HCT116 (cell line): ENCODE results near the gene CAPS.

Source experiments
- EGR1 ChIP-seq: IDR thresholded peaks from 2 replicates; pipeline ENCODE4 v1.6.1; 2012; ENCODE audit warnings: low read depth
- EZH2 ChIP-seq: fragments of 200-600 bp; sonication (generic); IDR thresholded peaks from 2 replicates; pipeline ENCODE4 v1.6.1; 2017; ENCODE audit warnings: antibody characterized with exemption, mixed run types
- EZH2phosphoT487 ChIP-seq: fragments of 200-600 bp; IDR thresholded peaks from 2 replicates; pipeline ENCODE4 v1.6.1; 2018; ENCODE audit warnings: antibody characterized with exemption, borderline replicate concordance
- POLR2A ChIP-seq: IDR thresholded peaks from 2 replicates; pipeline ENCODE4 v1.7.0; 2011; ENCODE audit warnings: borderline replicate concordance; ENCODE audit not compliant: insufficient read depth, insufficient read length; ENCODE audit errors: extremely low read depth
- RAD21 ChIP-seq: IDR thresholded peaks from 2 replicates; pipeline ENCODE4 v1.6.1; 2012; ENCODE audit warnings: low read depth, mild to moderate bottlenecking
- SIN3A ChIP-seq: IDR thresholded peaks from 2 replicates; pipeline ENCODE4 v1.6.1; 2012; ENCODE audit warnings: low read depth
- YY1 ChIP-seq: IDR thresholded peaks from 2 replicates; pipeline ENCODE4 v1.6.1; 2011; ENCODE audit warnings: low read length, low read depth, moderate library complexity, mild to moderate bottlenecking; ENCODE audit not compliant: insufficient replicate concordance; ENCODE audit errors: extremely low read depth
- ZNF274 ChIP-seq: fragments of 200-500 bp; sonication (Bioruptor generic); IDR thresholded peaks from 2 replicates; pipeline ENCODE4 v1.6.1; 2014; ENCODE audit warnings: mild to moderate bottlenecking, low read depth, low read length, inconsistent platforms
- TF ChIP-seq, protein P1 (sequence below), 3 experiments: fragments of 200-600 bp in 1 of 3; sonication (generic) in 1 of 3; IDR thresholded peaks in 2 of 3; conservative IDR thresholded peaks in 1 of 3; 2 replicates each; pipeline ENCODE4 v1.5.1; 2012 to 2017; ENCODE audit warnings: low read depth in 2 of 3, low read length in 2 of 3, antibody characterized with exemption in 1 of 3, borderline replicate concordance in 1 of 3, control low read depth in 1 of 3, mild to moderate bottlenecking in 1 of 3, mixed read lengths in 1 of 3, mixed run types in 1 of 3, moderate library complexity in 1 of 3; ENCODE audit not compliant: insufficient read depth in 1 of 3
- TF ChIP-seq, protein P2 (sequence below): IDR thresholded peaks from 2 replicates; pipeline ENCODE4 v1.6.1; 2011; ENCODE audit warnings: mild to moderate bottlenecking, low read length, moderate library complexity; ENCODE audit not compliant: insufficient replicate concordance; ENCODE audit errors: extremely low read depth
- TF ChIP-seq, protein P3 (sequence below): IDR thresholded peaks from 2 replicates; pipeline ENCODE4 v1.6.1; 2012

DNA sequence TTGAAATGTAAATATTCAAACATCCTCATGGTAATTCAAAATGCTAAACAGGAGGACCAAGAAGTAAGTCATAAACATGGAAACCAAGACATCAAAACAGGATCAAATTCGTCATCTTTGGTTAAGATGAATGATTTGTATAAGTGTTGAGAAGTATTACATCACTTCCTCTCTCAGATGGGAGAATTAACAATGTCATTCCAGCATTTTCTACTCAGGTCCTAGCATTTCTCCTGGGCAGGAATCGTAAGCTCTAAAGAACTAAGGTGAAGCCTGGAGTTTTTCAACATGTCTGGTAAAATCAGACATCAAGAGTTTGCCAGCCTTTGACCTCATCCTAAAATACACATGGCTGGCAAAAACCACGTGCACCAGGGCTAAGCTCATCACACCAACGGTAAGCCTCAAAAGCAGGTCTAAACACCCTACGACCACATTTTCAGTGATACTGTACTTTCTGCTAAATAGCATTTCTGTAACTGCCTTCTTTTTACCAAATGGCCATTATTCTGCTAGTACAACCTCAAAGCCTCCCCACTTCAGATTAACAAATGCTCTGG, 39.1 kb downstream of the CAPS start:
- TF ChIP-seq EZH2phosphoT487 (no peak), EGR1 (no peak), POLR2A (no peak), EZH2 (no peak), YY1 (no peak), SIN3A (no peak), RAD21 (no peak), ZNF274 (no peak)
- TF ChIP-seq, protein P1, sequence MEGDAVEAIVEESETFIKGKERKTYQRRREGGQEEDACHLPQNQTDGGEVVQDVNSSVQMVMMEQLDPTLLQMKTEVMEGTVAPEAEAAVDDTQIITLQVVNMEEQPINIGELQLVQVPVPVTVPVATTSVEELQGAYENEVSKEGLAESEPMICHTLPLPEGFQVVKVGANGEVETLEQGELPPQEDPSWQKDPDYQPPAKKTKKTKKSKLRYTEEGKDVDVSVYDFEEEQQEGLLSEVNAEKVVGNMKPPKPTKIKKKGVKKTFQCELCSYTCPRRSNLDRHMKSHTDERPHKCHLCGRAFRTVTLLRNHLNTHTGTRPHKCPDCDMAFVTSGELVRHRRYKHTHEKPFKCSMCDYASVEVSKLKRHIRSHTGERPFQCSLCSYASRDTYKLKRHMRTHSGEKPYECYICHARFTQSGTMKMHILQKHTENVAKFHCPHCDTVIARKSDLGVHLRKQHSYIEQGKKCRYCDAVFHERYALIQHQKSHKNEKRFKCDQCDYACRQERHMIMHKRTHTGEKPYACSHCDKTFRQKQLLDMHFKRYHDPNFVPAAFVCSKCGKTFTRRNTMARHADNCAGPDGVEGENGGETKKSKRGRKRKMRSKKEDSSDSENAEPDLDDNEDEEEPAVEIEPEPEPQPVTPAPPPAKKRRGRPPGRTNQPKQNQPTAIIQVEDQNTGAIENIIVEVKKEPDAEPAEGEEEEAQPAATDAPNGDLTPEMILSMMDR (IDR thresholded peaks at IDR 0.05 in 2 of 3, conservative IDR thresholded peaks at IDR 0.05 in 1 of 3; ENCODE audit: borderline replicate concordance in 1 of 3, insufficient read depth in 1 of 3, low read depth in 2 of 3, low read length in 2 of 3) = no peak
- TF ChIP-seq, protein P2, sequence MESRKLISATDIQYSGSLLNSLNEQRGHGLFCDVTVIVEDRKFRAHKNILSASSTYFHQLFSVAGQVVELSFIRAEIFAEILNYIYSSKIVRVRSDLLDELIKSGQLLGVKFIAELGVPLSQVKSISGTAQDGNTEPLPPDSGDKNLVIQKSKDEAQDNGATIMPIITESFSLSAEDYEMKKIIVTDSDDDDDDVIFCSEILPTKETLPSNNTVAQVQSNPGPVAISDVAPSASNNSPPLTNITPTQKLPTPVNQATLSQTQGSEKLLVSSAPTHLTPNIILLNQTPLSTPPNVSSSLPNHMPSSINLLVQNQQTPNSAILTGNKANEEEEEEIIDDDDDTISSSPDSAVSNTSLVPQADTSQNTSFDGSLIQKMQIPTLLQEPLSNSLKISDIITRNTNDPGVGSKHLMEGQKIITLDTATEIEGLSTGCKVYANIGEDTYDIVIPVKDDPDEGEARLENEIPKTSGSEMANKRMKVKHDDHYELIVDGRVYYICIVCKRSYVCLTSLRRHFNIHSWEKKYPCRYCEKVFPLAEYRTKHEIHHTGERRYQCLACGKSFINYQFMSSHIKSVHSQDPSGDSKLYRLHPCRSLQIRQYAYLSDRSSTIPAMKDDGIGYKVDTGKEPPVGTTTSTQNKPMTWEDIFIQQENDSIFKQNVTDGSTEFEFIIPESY = no peak
- TF ChIP-seq, protein P3, sequence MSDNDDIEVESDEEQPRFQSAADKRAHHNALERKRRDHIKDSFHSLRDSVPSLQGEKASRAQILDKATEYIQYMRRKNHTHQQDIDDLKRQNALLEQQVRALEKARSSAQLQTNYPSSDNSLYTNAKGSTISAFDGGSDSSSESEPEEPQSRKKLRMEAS = no peak
